ENCODE data around the gene TGM3. TPM values are rescaled to one million over a fixed set of nuclear protein-coding genes. Genes with fewer than 3 reads are reported as not detected.

Gene TGM3
- total and polyA plus RNA-seq, 2 of the 4 experiments (the other 2 are of a cell fraction), result not detected

GRCh38 chr20:2382833-2383232 lies 87.0 kb downstream of the TGM3 start:
- Histone ChIP-seq H2BK5ac (ENCODE audit: low read depth, low read length, poor library complexity, severe bottlenecking) (no peak overlapping the region), H3K14ac (replicated peaks; ENCODE audit: low read depth, low read length) (no peak overlapping the region), H4K5ac (ENCODE audit: low read depth, low read length) (no peak overlapping the region), H3K27ac (ENCODE audit: insufficient read depth, low read length) (no peak overlapping the region), H3K9me3 (ENCODE audit: control insufficient read depth, insufficient read depth, low read length) (no peaks in the 10 kb centered on the region), H3K4me1 (ENCODE audit: control insufficient read depth, insufficient read depth, low read length) (no peaks in the 10 kb centered on the region), H4K91ac (ENCODE audit: insufficient read depth, low read depth, low read length) (no peak overlapping the region), H2AFZ (replicated peaks; ENCODE audit: low read length, poor library complexity) (no peak overlapping the region), H3K27me3 (ENCODE audit: control insufficient read depth, insufficient read depth, low read length) (no peaks in the 10 kb centered on the region), H2AK9ac (replicated peaks; ENCODE audit: low read depth, low read length, poor library complexity) (no peak overlapping the region), H3K4me3 (ENCODE audit: insufficient read depth, low read depth, low read length) (no peak overlapping the region), H4K8ac (ENCODE audit: low read depth in 2 of 2, low read length in 2 of 2) (no peak overlapping the region), H2BK20ac (ENCODE audit: low read depth, low read length) (no peak overlapping the region), H2AK5ac (ENCODE audit: low read depth, low read length) (no peak overlapping the region), H3K36me3 (ENCODE audit: control insufficient read depth, insufficient read depth, low read length) (no peaks in the 10 kb centered on the region), H3K4me2 (ENCODE audit: low read depth, low read length) (no peak overlapping the region), H2BK15ac (ENCODE audit: low read depth, low read length) (no peak overlapping the region), H2BK120ac (ENCODE audit: low read depth, low read length) (no peak overlapping the region), H3K9ac (ENCODE audit: low read depth, low read length) (no peak overlapping the region), H3K23ac (ENCODE audit: low read depth, low read length) (no peak overlapping the region), H4K20me1 (ENCODE audit: insufficient read depth, low read length) (no peaks in the 10 kb centered on the region), H3K9me1 (ENCODE audit: insufficient read depth, low read length) (no peaks in the 10 kb centered on the region), H3K79me1 (ENCODE audit: low read depth in 1 of 2, low read length in 2 of 2) (no peaks in the 10 kb centered on the region), H3K56ac (ENCODE audit: extremely low read depth, insufficient read depth, low read length) (no peak overlapping the region), H3K4ac (ENCODE audit: low read depth, low read length) (no peak overlapping the region), H3K18ac (ENCODE audit: low read depth, low read length) (no peak overlapping the region)
- TF ChIP-seq CTCF (conservative IDR thresholded peaks at IDR 0.05; ENCODE audit: low read depth, low read length) (no peak), FOS (IDR thresholded peaks at IDR 0.05; ENCODE audit: low read depth, low read length) (no peak), NFE2L2 (IDR thresholded peaks at IDR 0.05; ENCODE audit: low read depth, low read length) (no peak), POLR2A (IDR thresholded peaks at IDR 0.05; ENCODE audit: low read depth, low read length) (no peak), MAZ (IDR thresholded peaks at IDR 0.05; ENCODE audit: borderline replicate concordance, low read depth, low read length) (no peak), MAFK (IDR thresholded peaks at IDR 0.05; ENCODE audit: low read depth, low read length) (no peak), RCOR1 (IDR thresholded peaks at IDR 0.05; ENCODE audit: insufficient replicate concordance, low read length) (no peak), RAD21 (IDR thresholded peaks at IDR 0.05; ENCODE audit: low read length) (no peak), MXI1 (IDR thresholded peaks at IDR 0.05; ENCODE audit: borderline replicate concordance, low read depth, low read length) (no peak), SMC3 (IDR thresholded peaks at IDR 0.05; ENCODE audit: low read depth, low read length) (no peak)
- no CpG with 5 or more reads among the region's 2 CpGs for WGBS, 2 experiments (ENCODE audit: extremely low coverage in 2 of 2, insufficient read length in 1 of 2)
- DNase-seq (no peak), ATAC-seq (ENCODE audit: low read depth) (no peak)
- dilution Hi-C loops (cut with HindIII; ENCODE audit: low sequenced_read_pairs, unreplicated experiment) (no loop called here), in situ Hi-C loops (cut with MboI; ENCODE audit: low sequenced_read_pairs) (no loop called here), intact Hi-C loops (cut with micrococcal nuclease) (no loop called here)
- BruUV-seq (replicated peaks), result no TSS peak
- POLR2A ChIA-PET (ENCODE audit: unreplicated experiment), result no interaction called here
- CTCF ChIA-PET, result no interaction called here
